Panc1 (cell line): Measurements from ENCODE around the gene WNT3A.

ENCODE experiments used
- POLR2AphosphoS5 ChIP-seq: IDR thresholded peaks from 2 replicates; pipeline ENCODE4 v1.6.1; 2012; ENCODE audit warnings: mild to moderate bottlenecking, low read depth, low read length, moderate library complexity
- TF ChIP-seq, protein P1 (sequence below): fragments of 450-650 bp; IDR thresholded peaks from 2 replicates; pipeline ENCODE4 v1.5.1; 2017; ENCODE audit warnings: mild to moderate bottlenecking
- TF ChIP-seq, protein P2 (sequence below), 2 experiments: IDR thresholded peaks; 2 replicates each; pipeline ENCODE4 v1.6.1; 2011 to 2012; ENCODE audit warnings: low read depth in 2 of 2, control low read depth in 1 of 2, low read length in 1 of 2, mild to moderate bottlenecking in 1 of 2, moderate library complexity in 1 of 2; ENCODE audit not compliant: insufficient read depth in 1 of 2

DNA sequence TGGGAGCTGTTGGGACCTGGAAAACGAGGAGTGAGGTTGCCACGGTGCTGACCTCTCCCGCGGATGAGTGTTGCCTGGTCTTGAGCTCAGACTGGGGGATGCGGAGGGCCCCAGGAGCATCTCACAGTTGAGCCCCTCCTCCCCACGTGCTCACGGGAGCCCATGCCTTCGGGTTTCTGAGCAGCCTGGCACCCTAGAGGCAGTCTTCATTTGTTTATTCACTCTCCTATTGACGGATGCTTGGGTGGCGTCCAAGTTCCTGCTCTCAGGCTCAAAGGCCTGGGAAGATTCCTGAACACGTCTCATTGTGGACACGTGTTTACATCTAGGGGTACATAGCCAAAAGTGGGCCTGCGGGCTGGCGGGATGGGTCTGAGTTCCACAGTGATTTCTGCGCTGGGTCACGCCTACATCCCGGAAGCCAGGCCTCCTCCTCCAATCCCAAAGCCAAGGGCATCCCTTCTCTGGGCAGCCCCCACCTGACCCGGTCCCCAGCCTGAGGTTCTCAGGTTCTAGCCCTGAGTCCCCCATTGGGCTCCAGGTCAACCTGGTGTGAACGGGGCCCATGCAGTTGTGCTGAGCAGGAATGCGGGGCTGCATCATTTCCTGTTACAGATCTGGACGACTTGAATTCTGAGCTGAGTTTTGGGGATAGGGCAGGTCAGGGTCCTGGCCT is 14.7 kb downstream of the WNT3A start:
- TF ChIP-seq POLR2AphosphoS5 = no peak
- TF ChIP-seq, protein P1, sequence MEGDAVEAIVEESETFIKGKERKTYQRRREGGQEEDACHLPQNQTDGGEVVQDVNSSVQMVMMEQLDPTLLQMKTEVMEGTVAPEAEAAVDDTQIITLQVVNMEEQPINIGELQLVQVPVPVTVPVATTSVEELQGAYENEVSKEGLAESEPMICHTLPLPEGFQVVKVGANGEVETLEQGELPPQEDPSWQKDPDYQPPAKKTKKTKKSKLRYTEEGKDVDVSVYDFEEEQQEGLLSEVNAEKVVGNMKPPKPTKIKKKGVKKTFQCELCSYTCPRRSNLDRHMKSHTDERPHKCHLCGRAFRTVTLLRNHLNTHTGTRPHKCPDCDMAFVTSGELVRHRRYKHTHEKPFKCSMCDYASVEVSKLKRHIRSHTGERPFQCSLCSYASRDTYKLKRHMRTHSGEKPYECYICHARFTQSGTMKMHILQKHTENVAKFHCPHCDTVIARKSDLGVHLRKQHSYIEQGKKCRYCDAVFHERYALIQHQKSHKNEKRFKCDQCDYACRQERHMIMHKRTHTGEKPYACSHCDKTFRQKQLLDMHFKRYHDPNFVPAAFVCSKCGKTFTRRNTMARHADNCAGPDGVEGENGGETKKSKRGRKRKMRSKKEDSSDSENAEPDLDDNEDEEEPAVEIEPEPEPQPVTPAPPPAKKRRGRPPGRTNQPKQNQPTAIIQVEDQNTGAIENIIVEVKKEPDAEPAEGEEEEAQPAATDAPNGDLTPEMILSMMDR = no peak
- TF ChIP-seq, protein P2, sequence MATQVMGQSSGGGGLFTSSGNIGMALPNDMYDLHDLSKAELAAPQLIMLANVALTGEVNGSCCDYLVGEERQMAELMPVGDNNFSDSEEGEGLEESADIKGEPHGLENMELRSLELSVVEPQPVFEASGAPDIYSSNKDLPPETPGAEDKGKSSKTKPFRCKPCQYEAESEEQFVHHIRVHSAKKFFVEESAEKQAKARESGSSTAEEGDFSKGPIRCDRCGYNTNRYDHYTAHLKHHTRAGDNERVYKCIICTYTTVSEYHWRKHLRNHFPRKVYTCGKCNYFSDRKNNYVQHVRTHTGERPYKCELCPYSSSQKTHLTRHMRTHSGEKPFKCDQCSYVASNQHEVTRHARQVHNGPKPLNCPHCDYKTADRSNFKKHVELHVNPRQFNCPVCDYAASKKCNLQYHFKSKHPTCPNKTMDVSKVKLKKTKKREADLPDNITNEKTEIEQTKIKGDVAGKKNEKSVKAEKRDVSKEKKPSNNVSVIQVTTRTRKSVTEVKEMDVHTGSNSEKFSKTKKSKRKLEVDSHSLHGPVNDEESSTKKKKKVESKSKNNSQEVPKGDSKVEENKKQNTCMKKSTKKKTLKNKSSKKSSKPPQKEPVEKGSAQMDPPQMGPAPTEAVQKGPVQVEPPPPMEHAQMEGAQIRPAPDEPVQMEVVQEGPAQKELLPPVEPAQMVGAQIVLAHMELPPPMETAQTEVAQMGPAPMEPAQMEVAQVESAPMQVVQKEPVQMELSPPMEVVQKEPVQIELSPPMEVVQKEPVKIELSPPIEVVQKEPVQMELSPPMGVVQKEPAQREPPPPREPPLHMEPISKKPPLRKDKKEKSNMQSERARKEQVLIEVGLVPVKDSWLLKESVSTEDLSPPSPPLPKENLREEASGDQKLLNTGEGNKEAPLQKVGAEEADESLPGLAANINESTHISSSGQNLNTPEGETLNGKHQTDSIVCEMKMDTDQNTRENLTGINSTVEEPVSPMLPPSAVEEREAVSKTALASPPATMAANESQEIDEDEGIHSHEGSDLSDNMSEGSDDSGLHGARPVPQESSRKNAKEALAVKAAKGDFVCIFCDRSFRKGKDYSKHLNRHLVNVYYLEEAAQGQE (IDR thresholded peaks at IDR 0.05; ENCODE audit: insufficient read depth in 1 of 2, low read depth in 2 of 2, low read length in 1 of 2) = no peak
